Dermis microvascular lymphatic vessel endothelial cell (primary cell): ENCODE results near the gene FBXO24. TPM values are rescaled to one million over a fixed set of nuclear protein-coding genes. Genes with fewer than 3 reads are reported as not detected.

ENCODE experiments used
- DNase-seq, 2 donors: peaks; one replicate each; pipeline versions ENCODE4 v3.0.0 to v3.0.0-alpha.2; 2010; ENCODE audit warnings: low read depth in 2 of 2
- total RNA-seq: library from RNA; depleted of rRNA; stranded (reverse); fragments of >200 nt; gene quantifications from 2 replicates; pipeline ENCODE4 v1.2.1, GENCODE V29; 2014

FBXO24 gene
- total RNA-seq, 1 donor from 2014 or later = 0.13 TPM

- no peak for DNase-seq
Observed at GRCh38 chr7:100574362-100575205, 11.5 kb upstream of the FBXO24 start.

- DNase-seq = no peak
Observed at GRCh38 chr7:100575206-100575631, 10.9 kb upstream of the FBXO24 start.

- no peak for DNase-seq
Observed at GRCh38 chr7:100575746-100576383, 10.3 kb upstream of the FBXO24 start.

- no peak for DNase-seq
Observed at GRCh38 chr7:100576384-100576993, 9.6 kb upstream of the FBXO24 start.

- DNase-seq = no peak
Observed at GRCh38 chr7:100577103-100577502, 9.0 kb upstream of the FBXO24 start.

GRCh38 chr7:100577507-100577906 is 8.6 kb upstream of the FBXO24 start:
- DNase-seq = no peak

GRCh38 chr7:100578246-100579183 is 7.6 kb upstream of the FBXO24 start:
- DNase-seq = no peak

GRCh38 chr7:100580466-100581283 is 5.5 kb upstream of the FBXO24 start:
- DNase-seq = no peak

GRCh38 chr7:100582041-100582579 is 4.0 kb upstream of the FBXO24 start:
- no peak for DNase-seq

- DNase-seq = no peak
Observed at GRCh38 chr7:100582650-100583049, 3.5 kb upstream of the FBXO24 start.

- DNase-seq = peak in 1 of 2 donors; percentile 64
Observed at GRCh38 chr7:100583132-100584053, 2.7 kb upstream of the FBXO24 start.

- DNase-seq = no peak
Observed at GRCh38 chr7:100584054-100584682, 2.0 kb upstream of the FBXO24 start.

GRCh38 chr7:100584683-100585510 is 1.2 kb upstream of the FBXO24 start:
- DNase-seq = peak in 1 of 2 donors; percentile 64

- no peak for DNase-seq
Observed at GRCh38 chr7:100585511-100586265, 440 bp upstream of the FBXO24 start, which contains the start of gene LRCH4. LRCH4 (minus strand) TSS chr7:100586129; CDS start chr7:100586100, 29 bp downstream.

GRCh38 chr7:100588438-100588837 is 2.3 kb downstream of the FBXO24 start:
- peak; percentile 18 to 58 for DNase-seq

- no peak for DNase-seq
Observed at GRCh38 chr7:100589341-100589947, 3.3 kb downstream of the FBXO24 start.
